Skin of body (tissue), 2 donors: Measurements from ENCODE around the gene FAM237A. TPM values are rescaled to one million over a fixed set of nuclear protein-coding genes. Genes with fewer than 3 reads are reported as not detected.

Experiments used
- DNase-seq: peaks from one replicate; lab custom pipeline; 2025; lab: John Stamatoyannopoulos, UW
- total RNA-seq: library from RNA; depleted of rRNA; stranded (reverse); fragments of >200 nt; gene quantifications from one replicate; pipeline ENCODE4 v1.2.3, GENCODE V29; 2014

Gene FAM237A
- total RNA-seq, 1 donor from 2014 or later, result not detected

DNA sequence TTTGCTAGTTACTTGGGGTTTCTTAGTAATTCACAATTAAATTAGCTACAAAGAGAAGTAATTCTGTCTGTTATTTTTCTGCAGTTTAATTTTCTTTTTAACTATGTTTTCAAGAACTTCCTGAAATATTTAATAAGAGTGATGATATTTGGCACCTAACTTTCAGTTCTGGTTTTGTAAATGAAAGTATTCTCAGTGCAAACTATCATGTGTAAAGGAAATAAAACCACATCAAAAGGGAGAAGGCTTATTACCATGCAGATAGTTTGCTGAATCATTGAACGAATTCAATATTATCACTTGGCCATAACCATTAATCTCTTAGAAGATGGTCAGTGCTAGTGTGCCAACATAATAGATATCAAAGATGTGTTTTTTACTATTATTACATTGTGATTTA, 46.7 kb downstream of the FAM237A start:
- no peak for DNase-seq

DNA sequence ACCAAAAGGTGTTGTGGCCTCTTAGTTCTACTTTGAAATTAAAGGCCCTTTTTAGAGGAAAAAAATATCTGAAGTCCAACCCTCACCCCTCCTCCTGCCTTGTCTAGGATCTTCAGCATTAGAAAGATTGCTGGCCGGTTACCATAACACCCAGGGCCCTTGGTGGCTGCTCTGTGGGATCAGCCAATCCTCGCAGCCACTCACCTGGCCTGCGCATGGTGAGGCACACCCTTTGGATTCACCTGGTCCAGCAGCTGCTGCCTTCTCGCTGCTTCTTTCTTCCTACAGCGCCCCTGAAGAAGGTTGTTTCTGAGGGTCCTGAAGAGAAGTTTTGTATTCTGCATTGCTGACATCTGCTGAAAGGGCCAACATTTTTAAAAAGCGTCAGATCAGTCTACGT, 50.7 kb downstream of the FAM237A start:
- no peak for DNase-seq

DNA sequence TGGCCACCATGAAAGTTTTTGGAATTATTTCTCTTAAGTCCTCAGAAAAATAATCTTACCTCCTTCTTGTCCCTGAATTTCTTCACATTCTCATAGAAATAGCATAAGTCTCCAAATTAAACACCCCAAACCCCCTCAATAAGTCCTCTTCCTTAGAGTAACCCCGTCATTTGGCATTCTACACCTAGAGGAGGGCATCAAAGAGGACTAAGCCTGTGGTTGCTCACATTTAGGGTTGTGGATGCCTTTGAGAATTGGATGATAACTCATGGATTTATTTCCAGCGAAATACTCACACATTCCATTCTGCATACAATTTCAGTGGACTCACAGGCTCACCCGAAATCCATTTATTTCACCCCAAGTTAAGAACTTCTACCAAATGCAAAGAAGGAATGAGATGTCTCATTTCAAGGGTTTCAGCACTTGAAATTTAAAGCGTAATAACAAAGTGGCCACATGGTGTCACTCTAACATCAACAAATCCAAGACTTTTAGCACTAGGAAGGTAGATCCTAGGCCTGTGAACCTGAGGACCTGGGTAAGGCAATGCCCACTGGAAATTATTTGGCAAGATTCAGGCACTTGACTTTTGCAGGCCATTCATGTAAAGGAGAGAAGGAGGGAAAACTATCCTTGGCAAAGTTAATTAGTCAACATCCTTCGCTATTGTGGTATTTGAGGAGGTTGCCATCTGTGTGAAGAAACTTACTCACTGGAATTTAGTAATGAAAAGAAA, 51.3 kb downstream of the FAM237A start:
- DNase-seq, result peak; percentile 26

DNA sequence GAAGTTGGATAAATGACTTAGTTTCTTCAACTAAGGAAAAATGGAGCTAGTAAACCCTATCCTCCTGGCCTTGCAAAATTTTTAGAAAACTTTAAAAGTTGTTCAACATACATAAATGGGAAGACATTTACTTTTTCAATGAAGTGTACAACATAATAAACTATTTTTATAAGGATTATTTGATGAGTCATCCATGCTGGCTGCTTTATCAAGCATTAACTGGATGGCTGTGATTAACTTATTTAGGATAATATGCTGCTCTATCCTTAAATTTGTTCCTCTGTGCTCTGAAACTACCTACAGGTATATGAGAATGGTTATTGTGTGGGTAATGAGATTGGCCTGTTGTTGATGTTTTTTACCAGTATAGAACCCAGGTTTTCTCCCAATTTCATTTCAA, 54.6 kb downstream of the FAM237A start:
- DNase-seq, result no peak

DNA sequence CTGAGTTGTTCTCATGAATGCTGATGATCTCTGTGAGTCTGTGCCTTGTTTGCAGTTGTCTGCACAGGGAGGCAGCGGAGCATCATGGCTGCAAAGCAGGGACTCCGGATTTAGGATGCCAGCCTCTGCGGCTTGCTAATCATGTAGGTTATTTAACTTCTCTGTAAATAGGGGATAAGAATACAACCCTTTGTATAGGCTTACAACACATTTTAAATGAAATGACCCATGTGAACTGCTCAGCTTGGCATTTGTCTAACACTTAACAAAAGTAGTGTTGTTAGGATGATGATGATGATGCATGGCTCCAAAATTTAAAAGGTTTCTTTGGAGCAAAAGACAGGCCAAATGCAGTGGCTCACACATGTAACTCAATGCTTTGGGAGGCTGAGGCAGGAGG, 56.5 kb downstream of the FAM237A start:
- DNase-seq, result no peak

Other genes starting within 250 kb of the FAM237A start
- 3.1 TPM for gene ADAM23, start 199.0 kb upstream of the FAM237A start, total RNA-seq
- gene DYTN, start 75.9 kb downstream of the FAM237A start, total RNA-seq, result not detected
- gene MDH1B, start 122.8 kb downstream of the FAM237A start, total RNA-seq, result 0.99 TPM
- gene FASTKD2, start 123.1 kb downstream of the FAM237A start, total RNA-seq, result 38.1 TPM